Natural killer cell treated with Interleukin-12 subunit alpha and Interleukin-12 subunit beta and Interleukin-15 and Interleukin-18, amount 100 ng/mL, for 72 hours (primary cell): Measurements from ENCODE around the gene NBPF4. TPM values are rescaled to one million over a fixed set of nuclear protein-coding genes. Genes with fewer than 3 reads are reported as not detected.
"Not testable (repeated sequence)": the region's sequence is repeated elsewhere in the genome, so short reads cannot be mapped to it uniquely, and the experiment has no call there.

Source experiments
- ATAC-seq, 2 donors: fragments of 150-1000 bp; cut with Tn5 transposase in 1 of 2; sonication (Bioruptor Pico), chemical (Tn5 transposase) in 1 of 2; 2 replicates each; pipeline ENCODE4 v1.10.0; 2021
- DNase-seq: peaks from one replicate; pipeline ENCODE4 v3.0.0; 2022; ENCODE audit warnings: low spot score
- H3K27ac Mint-ChIP-seq, 2 donors: 1 replicate in 1 of 2; 2 replicates in 1 of 2; pipeline ENCODE4 v1.8.0; 2022; ENCODE audit warnings: mixed read lengths in 2 of 2, mild to moderate bottlenecking in 1 of 2, moderate library complexity in 1 of 2
- H3K27me3 Mint-ChIP-seq, 2 donors: 1 replicate in 1 of 2; 2 replicates in 1 of 2; pipeline ENCODE4 v1.8.0; 2022; ENCODE audit warnings: mixed read lengths in 2 of 2
- H3K36me3 Mint-ChIP-seq: one replicate; pipeline ENCODE4 v1.8.0; 2022; ENCODE audit warnings: mixed read lengths
- H3K4me1 Mint-ChIP-seq, 2 donors: 1 replicate in 1 of 2; 2 replicates in 1 of 2; pipeline ENCODE4 v1.8.0; 2022; ENCODE audit warnings: low read depth in 2 of 2, mixed read lengths in 2 of 2, mild to moderate bottlenecking in 1 of 2
- H3K4me3 Mint-ChIP-seq: one replicate; pipeline ENCODE4 v1.8.0; 2022; ENCODE audit warnings: mixed read lengths
- H3K9me3 Mint-ChIP-seq: 2 replicates; pipeline ENCODE4 v1.8.0; 2022; ENCODE audit warnings: mixed read lengths
- total RNA-seq, 2 donors: library from RNA; stranded (reverse); gene quantifications; one replicate each; pipeline ENCODE4 v1.2.3, GENCODE V29; 2022

The NBPF4 gene
- total RNA-seq, 2 donors from 2014 or later = not detected

GRCh38 chr1:108223226-108223625 lies 20.6 kb downstream of the NBPF4 start:
- not testable (repeated sequence) for H3K27ac Mint-ChIP-seq, ATAC-seq, H3K4me1 Mint-ChIP-seq

DNA sequence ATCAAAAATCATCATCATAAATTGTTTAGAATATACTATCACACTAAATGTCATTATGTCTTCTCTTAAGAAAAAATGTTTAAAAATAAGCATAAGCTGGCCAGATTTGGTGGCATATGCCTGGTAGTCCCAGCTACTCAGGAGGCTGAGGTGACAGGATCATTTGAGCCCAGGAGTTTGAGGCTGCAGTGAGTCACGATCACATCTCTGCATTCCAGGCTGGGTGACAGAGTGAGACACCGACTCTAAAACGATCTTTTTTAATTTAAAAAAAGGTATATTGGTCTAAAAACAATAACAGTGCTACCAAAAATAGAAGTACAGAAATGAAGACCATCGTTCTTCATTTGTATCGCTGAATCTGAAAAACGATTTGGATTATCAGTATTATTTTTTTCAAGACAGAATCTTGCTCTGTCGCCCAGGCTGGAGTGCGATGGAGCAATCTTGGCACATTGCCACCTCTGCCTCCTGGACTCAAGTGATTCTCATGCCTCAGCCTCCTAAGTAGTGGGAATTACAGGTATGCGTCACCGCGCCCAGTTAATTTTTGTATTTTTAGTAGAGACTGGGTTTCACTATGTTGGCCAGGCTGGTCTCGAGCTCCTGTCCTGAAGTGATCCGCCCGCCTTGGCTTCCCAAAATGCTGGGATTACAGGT lies 26.2 kb downstream of the NBPF4 start:
- not testable (repeated sequence) for H3K27ac Mint-ChIP-seq, H3K9me3 Mint-ChIP-seq, ATAC-seq, H3K36me3 Mint-ChIP-seq, H3K4me3 Mint-ChIP-seq, DNase-seq, H3K4me1 Mint-ChIP-seq
- H3K27me3 Mint-ChIP-seq = peaks cover 6 to 21% of the 10 kb centered on the region in 2 donors

More at GRCh38 chr1:108223226-108223625, 20.6 kb downstream of the NBPF4 start:
- not testable (repeated sequence) for H3K4me3 Mint-ChIP-seq, DNase-seq, H3K9me3 Mint-ChIP-seq, H3K36me3 Mint-ChIP-seq
- peaks cover 10 to 17% of the 10 kb centered on the region in 2 donors for H3K27me3 Mint-ChIP-seq

GRCh38 chr1:108217007-108217406 lies 26.9 kb downstream of the NBPF4 start:
- H3K4me1 Mint-ChIP-seq, ATAC-seq, H3K4me3 Mint-ChIP-seq, DNase-seq, H3K9me3 Mint-ChIP-seq, H3K27ac Mint-ChIP-seq, H3K36me3 Mint-ChIP-seq: not testable (repeated sequence)
- peaks cover 8 to 26% of the 10 kb centered on the region in 2 donors for H3K27me3 Mint-ChIP-seq

GRCh38 chr1:108216028-108216890 lies 27.6 kb downstream of the NBPF4 start:
- H3K36me3 Mint-ChIP-seq, ATAC-seq, H3K4me1 Mint-ChIP-seq, H3K4me3 Mint-ChIP-seq, H3K27ac Mint-ChIP-seq, DNase-seq, H3K9me3 Mint-ChIP-seq: not testable (repeated sequence)
- peaks cover 13 to 25% of the 10 kb centered on the region in 2 donors for H3K27me3 Mint-ChIP-seq

DNA sequence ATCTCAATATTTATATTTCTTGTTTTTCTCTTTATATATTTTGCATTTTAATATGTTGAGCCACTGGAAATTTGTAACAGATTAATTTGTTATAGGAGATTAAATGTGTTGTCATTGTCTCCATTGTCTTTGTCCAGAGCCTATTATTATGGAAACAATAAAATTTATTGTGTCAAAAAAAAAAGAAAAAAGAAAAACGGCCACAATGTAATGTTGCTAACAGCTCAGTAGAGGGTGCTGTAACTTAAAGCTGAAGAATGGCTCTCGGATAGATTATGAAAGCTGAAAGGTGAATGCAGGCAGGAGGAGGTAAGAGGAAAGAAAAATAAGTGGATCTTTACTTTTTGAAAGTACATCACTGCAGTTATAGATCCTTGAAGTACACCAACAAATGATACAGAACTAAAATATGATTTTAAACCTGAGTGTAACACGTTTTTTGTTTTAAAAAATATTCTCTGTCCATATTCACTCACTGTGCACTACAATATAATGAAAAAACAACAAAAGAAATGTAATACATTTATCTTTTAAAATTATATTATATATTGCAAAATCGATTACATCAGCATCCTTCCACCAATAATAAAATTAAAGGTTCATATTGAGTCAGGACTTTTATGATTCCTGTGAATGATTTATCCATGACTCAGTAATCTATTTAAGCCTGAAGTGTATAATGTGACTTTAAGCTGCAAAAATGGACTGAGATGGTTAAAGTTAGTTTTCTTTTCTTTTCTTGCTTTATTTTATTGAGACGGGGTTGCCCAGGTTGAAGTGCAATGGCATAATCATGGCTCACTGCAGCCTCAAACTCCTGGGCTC lies 29.0 kb downstream of the NBPF4 start:
- H3K4me1 Mint-ChIP-seq, H3K36me3 Mint-ChIP-seq, DNase-seq, H3K4me3 Mint-ChIP-seq, H3K27ac Mint-ChIP-seq, H3K9me3 Mint-ChIP-seq: not testable (repeated sequence)
- peaks cover 18 to 34% of the 10 kb centered on the region in 2 donors for H3K27me3 Mint-ChIP-seq
- peak in 1 of 2 donors; percentile 65 for ATAC-seq

DNA sequence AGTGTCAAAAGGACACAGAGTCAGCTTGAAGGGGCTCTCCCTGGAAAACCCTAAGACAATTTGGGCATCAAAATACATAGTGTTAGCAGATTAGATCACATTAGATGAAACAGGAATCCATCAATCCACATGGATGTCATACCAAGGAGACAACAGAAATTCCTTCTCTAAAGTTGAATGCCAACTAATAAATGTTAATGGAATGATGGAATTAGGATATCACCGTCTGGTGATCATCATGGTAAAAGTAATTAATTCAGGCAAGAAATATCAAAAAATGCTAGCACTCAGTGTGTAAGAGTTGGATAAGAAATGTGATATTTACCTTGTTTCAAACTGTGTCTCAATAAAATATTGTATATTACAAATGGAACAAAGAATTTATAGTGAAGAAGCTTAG lies 32.9 kb downstream of the NBPF4 start:
- ATAC-seq (no peak), DNase-seq (no peak)
- H3K9me3 Mint-ChIP-seq = no peaks in the 10 kb centered on the region
- H3K36me3 Mint-ChIP-seq = no peaks in the 10 kb centered on the region
- peaks cover 34 to 58% of the 10 kb centered on the region in 2 donors for H3K27me3 Mint-ChIP-seq
- no peak overlapping the region for H3K4me3 Mint-ChIP-seq
- peaks cover 0 to 3% of the 10 kb centered on the region in 2 donors for H3K4me1 Mint-ChIP-seq
- no peak overlapping the region for H3K27ac Mint-ChIP-seq

DNA sequence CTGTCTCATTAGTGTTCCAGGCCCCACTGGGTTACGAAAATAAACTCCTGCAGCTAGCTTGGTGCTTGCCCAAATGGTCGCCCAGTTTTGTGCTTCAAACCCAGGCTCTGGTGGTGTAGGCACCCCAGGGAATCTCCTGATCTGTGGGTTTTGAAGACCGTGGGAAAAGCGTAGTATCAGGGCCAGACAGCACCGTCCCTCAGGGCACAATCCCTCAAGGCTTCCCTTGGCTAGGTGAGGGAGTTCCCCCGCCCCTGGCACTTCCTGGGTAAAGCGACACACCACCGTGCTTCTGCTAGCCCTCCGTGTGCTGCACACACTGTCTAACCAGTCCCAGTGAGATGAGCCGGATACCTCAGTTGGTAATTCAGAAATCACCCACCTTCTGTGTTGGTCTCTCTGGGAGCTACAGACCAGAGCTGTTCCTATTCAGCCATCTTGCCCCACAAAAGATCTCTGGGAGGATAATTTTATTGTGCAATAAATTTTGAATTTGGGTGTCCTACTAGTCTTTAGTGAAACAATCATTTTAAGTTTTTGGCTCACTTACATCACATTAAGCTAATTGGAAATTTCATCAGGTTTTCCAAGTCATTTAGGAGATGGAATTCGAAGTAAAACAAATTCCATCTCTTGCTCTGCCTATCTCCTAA lies 34.3 kb downstream of the NBPF4 start:
- Mint-ChIP-seq H3K4me1 (peaks cover 0 to under 1% of the 10 kb centered on the region in 2 donors), H3K4me3 (no peak overlapping the region), H3K27me3 (peaks cover 35 to 64% of the 10 kb centered on the region in 2 donors), H3K36me3 (peaks cover 4% of the 10 kb centered on the region), H3K27ac (no peak overlapping the region), H3K9me3 (peaks cover 3% of the 10 kb centered on the region)
- DNase-seq = no peak
- no peak for ATAC-seq

GRCh38 chr1:108208724-108209446 lies 35.0 kb downstream of the NBPF4 start:
- Mint-ChIP-seq H3K4me3 (no peak overlapping the region), H3K4me1 (peaks cover 0 to 2% of the 10 kb centered on the region in 2 donors), H3K9me3 (peaks cover 3% of the 10 kb centered on the region), H3K27me3 (peaks cover 39 to 67% of the 10 kb centered on the region in 2 donors), H3K27ac (no peak overlapping the region), H3K36me3 (peaks cover 9% of the 10 kb centered on the region)
- no peak for DNase-seq
- no peak for ATAC-seq

DNA sequence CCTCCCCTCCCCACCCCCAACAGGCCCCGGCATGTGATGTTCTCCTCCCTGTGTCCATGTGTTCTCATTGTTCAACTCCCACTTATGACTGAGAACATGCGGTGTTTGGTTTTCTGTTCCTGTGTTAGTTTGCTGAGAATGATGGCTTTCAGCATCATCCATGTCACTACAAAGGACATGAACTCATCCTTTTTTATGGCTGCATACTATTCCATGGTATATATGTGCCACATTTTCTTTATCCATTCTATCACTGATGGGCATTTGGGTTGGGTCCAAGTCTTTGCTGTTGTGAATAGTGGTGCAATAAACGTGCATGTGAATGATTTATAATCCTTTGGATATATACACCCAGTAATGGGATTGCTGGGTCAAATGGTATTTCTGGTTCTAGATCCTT lies 40.3 kb downstream of the NBPF4 start:
- peaks cover 16 to 26% of the 10 kb centered on the region in 2 donors for H3K4me1 Mint-ChIP-seq
- DNase-seq, H3K27ac Mint-ChIP-seq, H3K4me3 Mint-ChIP-seq, H3K9me3 Mint-ChIP-seq, ATAC-seq: not testable (repeated sequence)
- H3K27me3 Mint-ChIP-seq = peaks cover 25 to 42% of the 10 kb centered on the region in 2 donors
- H3K36me3 Mint-ChIP-seq = peaks cover 10% of the 10 kb centered on the region

- no peak for ATAC-seq
- Mint-ChIP-seq H3K36me3 (peaks cover 10% of the 10 kb centered on the region), H3K4me1 (peaks cover 21 to 36% of the 10 kb centered on the region in 2 donors), H3K4me3 (peak overlapping the region; percentile 90), H3K27ac (peak overlapping the region in 1 of 2 donors; percentile 82), H3K9me3 (peaks cover 3% of the 10 kb centered on the region), H3K27me3 (peaks cover 12 to 23% of the 10 kb centered on the region in 2 donors)
- DNase-seq = no peak
Observed at GRCh38 chr1:108201687-108202086, 42.2 kb downstream of the NBPF4 start.

GRCh38 chr1:108200687-108201051 lies 43.2 kb downstream of the NBPF4 start:
- peaks cover 21 to 36% of the 10 kb centered on the region in 2 donors for H3K4me1 Mint-ChIP-seq
- ATAC-seq = peak in 1 of 2 donors; percentile 36
- no peak for DNase-seq
- H3K27me3 Mint-ChIP-seq = peaks cover 7 to 16% of the 10 kb centered on the region in 2 donors
- H3K27ac Mint-ChIP-seq = peak overlapping the region; percentile 65 to 82
- peak overlapping the region; percentile 90 for H3K4me3 Mint-ChIP-seq
- peaks cover 10% of the 10 kb centered on the region for H3K36me3 Mint-ChIP-seq
- H3K9me3 Mint-ChIP-seq = peaks cover 3% of the 10 kb centered on the region

GRCh38 chr1:108199781-108200686 lies 43.8 kb downstream of the NBPF4 start, which contains the start of gene SLC25A24:
TSS of gene SLC25A24 (minus strand) at chr1:108200343. CDS start at chr1:108200138, 205 bp downstream.
- ATAC-seq (peak; percentile 99), DNase-seq (peak; percentile 81)
- Mint-ChIP-seq H3K27ac (peak within 1 kb of the TSS; percentile 65 to 84), H3K9me3 (peaks cover 2% of the 10 kb centered on the region), H3K27me3 (peaks cover 7 to 13% of the 10 kb centered on the region in 2 donors), H3K4me1 (peaks cover 21 to 36% of the 10 kb centered on the region in 2 donors), H3K4me3 (peak within 1 kb of the TSS; percentile 90), H3K36me3 (peaks cover 11% of the 10 kb centered on the region)
